Neural crest cell (in vitro differentiated cells): ENCODE results near the gene ADGRB3. TPM values are rescaled to one million over a fixed set of nuclear protein-coding genes. Genes with fewer than 3 reads are reported as not detected.
"Not testable (repeated sequence)": the region's sequence is repeated elsewhere in the genome, so short reads cannot be mapped to it uniquely, and the experiment has no call there.

Experiments used
- DNase-seq: peaks from one replicate; pipeline ENCODE4 v3.0.0; 2021; ENCODE audit warnings: low read depth, mixed read lengths, low spot score
- H3K27ac Mint-ChIP-seq: one replicate; pipeline ENCODE4 v1.8.0; 2021; ENCODE audit warnings: mild to moderate bottlenecking, mixed read lengths; ENCODE audit not compliant: unreplicated experiment
- H3K27me3 Mint-ChIP-seq: 2 replicates; pipeline ENCODE4 v1.8.0; 2021; ENCODE audit warnings: low read depth, mild to moderate bottlenecking, mixed read lengths
- H3K36me3 Mint-ChIP-seq: 2 replicates; pipeline ENCODE4 v1.8.0; 2021; ENCODE audit warnings: low read depth, mild to moderate bottlenecking, mixed read lengths
- H3K4me1 Mint-ChIP-seq: 2 replicates; pipeline ENCODE4 v1.8.0; 2021; ENCODE audit warnings: mixed read lengths
- H3K4me3 Mint-ChIP-seq: one replicate; pipeline ENCODE4 v1.8.0; 2021; ENCODE audit warnings: mild to moderate bottlenecking, mixed read lengths
- H3K9me3 Mint-ChIP-seq: 2 replicates; pipeline ENCODE4 v1.8.0; 2021; ENCODE audit warnings: mixed read lengths
- total RNA-seq: library from RNA; stranded (reverse); gene quantifications from 2 replicates; pipeline ENCODE4 v1.2.1, GENCODE V29; 2021
- TF ChIP-seq, protein P1 (sequence below): fragments of 200-600 bp; sonication (generic); conservative IDR thresholded peaks from 2 replicates; pipeline ENCODE4 v1.5.0; 2021; ENCODE audit warnings: antibody characterized with exemption, mild to moderate bottlenecking

ADGRB3 gene
- total RNA-seq, 1 donor from 2014 or later = 5.1 TPM

DNA sequence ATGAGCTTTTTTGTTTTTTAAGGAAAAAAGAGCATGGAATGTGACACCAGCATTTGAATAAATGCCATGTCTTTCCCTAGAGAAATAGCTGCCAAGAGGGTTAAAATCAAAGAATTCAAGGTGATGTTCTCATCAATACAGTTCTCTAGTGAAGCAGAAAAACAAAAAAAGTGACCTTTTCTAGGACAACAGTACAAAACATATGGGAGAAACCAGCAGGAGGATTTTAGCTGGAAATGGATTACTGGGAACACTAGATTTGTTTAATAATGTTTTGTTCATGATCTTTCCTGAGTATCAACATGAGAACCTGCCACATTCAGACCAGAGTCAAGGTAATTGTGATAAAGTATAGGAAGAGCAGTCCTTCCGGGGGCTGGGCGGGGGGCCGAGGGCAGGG lies 789.5 kb downstream of the ADGRB3 start:
- Mint-ChIP-seq H3K4me1 (peaks cover 5% of the 10 kb centered on the region), H3K27ac (no peak overlapping the region), H3K9me3 (no peaks in the 10 kb centered on the region), H3K4me3 (no peak overlapping the region), H3K27me3 (no peaks in the 10 kb centered on the region), H3K36me3 (no peaks in the 10 kb centered on the region)
- no peak for DNase-seq
- TF ChIP-seq, protein P1, sequence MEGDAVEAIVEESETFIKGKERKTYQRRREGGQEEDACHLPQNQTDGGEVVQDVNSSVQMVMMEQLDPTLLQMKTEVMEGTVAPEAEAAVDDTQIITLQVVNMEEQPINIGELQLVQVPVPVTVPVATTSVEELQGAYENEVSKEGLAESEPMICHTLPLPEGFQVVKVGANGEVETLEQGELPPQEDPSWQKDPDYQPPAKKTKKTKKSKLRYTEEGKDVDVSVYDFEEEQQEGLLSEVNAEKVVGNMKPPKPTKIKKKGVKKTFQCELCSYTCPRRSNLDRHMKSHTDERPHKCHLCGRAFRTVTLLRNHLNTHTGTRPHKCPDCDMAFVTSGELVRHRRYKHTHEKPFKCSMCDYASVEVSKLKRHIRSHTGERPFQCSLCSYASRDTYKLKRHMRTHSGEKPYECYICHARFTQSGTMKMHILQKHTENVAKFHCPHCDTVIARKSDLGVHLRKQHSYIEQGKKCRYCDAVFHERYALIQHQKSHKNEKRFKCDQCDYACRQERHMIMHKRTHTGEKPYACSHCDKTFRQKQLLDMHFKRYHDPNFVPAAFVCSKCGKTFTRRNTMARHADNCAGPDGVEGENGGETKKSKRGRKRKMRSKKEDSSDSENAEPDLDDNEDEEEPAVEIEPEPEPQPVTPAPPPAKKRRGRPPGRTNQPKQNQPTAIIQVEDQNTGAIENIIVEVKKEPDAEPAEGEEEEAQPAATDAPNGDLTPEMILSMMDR = no peak

DNA sequence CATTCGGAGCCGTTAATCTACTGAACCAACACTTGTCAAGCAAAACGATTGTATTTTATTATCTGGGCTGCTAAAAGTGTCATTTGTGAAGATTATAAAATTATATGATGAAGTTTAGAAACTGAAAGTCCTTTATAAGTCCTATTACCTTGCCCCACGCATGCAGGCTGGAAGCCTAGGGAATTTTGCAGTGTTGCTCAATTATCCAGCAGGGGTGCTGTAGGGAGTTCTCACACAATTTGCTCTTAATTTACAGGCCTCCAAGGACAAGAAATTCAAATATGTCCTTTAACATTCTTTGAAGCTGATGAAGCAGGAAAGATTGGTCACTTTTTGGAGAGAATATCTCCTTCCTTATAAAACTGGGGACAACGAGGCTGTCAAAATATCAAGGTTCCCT lies 792.8 kb downstream of the ADGRB3 start:
- TF ChIP-seq, protein P1 = no peak
- Mint-ChIP-seq H3K4me3 (no peak overlapping the region), H3K4me1 (peaks cover 5% of the 10 kb centered on the region), H3K27ac (no peak overlapping the region), H3K36me3 (no peaks in the 10 kb centered on the region), H3K9me3 (peaks cover 2% of the 10 kb centered on the region), H3K27me3 (no peaks in the 10 kb centered on the region)
- no peak for DNase-seq

DNA sequence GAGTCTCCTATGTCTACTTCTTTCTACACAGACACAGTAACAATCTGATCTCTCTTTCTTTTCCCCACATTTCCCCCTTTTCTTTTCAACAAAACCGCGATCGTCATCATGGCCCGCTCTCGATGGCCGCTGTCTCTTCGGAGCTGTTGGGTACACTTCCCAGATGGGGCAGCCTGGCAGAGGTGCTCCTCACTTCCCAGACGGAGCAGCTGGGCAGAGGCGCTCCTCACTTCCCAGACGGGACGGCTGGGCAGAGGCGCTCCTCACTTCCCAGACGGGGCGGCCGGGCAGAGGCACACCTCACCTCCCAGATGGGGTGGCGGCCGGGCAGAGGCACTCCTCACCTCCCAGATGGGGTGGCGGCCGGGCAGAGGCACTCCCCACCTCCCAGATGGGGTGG lies 797.1 kb downstream of the ADGRB3 start:
- H3K4me1 Mint-ChIP-seq, H3K27ac Mint-ChIP-seq, H3K9me3 Mint-ChIP-seq, H3K4me3 Mint-ChIP-seq, H3K27me3 Mint-ChIP-seq, DNase-seq, H3K36me3 Mint-ChIP-seq: not testable (repeated sequence)

DNA sequence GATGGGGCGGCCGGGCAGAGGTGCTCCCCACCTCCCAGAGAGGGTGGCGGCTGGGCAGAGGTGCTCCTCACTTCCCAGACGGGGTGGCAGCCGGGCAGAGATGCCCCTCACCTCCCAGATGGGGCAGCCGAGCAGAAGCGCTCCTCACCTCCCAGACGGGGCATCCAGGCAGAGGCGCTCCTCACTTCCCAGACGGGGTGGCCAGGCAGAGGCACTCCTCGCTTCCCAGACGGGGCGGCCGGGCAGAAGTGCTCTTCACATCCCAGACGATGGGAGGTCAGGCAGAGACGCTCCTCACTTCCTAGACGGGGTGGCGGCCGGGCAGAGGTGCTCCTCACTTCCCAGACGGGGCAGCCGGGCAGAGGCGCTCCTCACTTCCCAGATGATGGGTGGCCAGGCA lies 798.0 kb downstream of the ADGRB3 start:
- not testable (repeated sequence) for H3K4me3 Mint-ChIP-seq, H3K27me3 Mint-ChIP-seq, H3K9me3 Mint-ChIP-seq, H3K36me3 Mint-ChIP-seq, H3K4me1 Mint-ChIP-seq, DNase-seq, H3K27ac Mint-ChIP-seq

- no peak for DNase-seq
- TF ChIP-seq, protein P1 = no peak
- Mint-ChIP-seq H3K4me3 (no peak overlapping the region), H3K9me3 (peaks cover 8% of the 10 kb centered on the region), H3K36me3 (no peaks in the 10 kb centered on the region), H3K27me3 (peaks cover 2% of the 10 kb centered on the region), H3K4me1 (no peaks in the 10 kb centered on the region), H3K27ac (no peak overlapping the region)
Observed at GRCh38 chr6:69438113-69438512, 803.0 kb downstream of the ADGRB3 start.
